BJ (cell line): ENCODE measurements around the gene TRIM71. TPM values are rescaled to one million over a fixed set of nuclear protein-coding genes. Genes with fewer than 3 reads are reported as not detected.

Experiments used
- CTCF ChIA-PET: fragments of 350-600 bp; formaldehyde crosslinking; extraction: SDS; loops from one replicate; lab custom pipeline; 2021; ENCODE audit warnings: antibody characterized with exemption, inconsistent platforms; lab: Yijun Ruan, JAX
- POLR2A ChIA-PET: fragments of 300-600 bp; sonication (Branson Sonifier 250); formaldehyde crosslinking; extraction: SDS; loops from one replicate; lab custom pipeline; 2021; ENCODE audit warnings: antibody characterized with exemption; lab: Charles Lee
- DNase-seq: peaks from one replicate; pipeline ENCODE4 v3.0.0-alpha.2; 2011; ENCODE audit warnings: low read depth
- H3K27me3 ChIP-seq: 2 replicates; pipeline ENCODE4 v1.6.0; 2011; ENCODE audit warnings: low read length; ENCODE audit not compliant: control insufficient read depth, insufficient read depth
- H3K36me3 ChIP-seq: 2 replicates; pipeline ENCODE4 v1.5.1; 2011; ENCODE audit warnings: low read length; ENCODE audit not compliant: control insufficient read depth, insufficient read depth
- H3K4me3 ChIP-seq: 2 replicates; pipeline ENCODE4 v1.5.1; 2011; ENCODE audit warnings: low read depth, mild to moderate bottlenecking, control low read depth, low read length
- polyA plus RNA-seq: library from polyadenylated mRNA; depleted of rRNA; stranded (reverse); fragments of >200 nt; gene quantifications from 2 replicates; pipeline ENCODE4 v1.2.3, GENCODE V29; 2011
- TF ChIP-seq, protein P1 (sequence below): IDR thresholded peaks from 2 replicates; pipeline ENCODE4 v1.5.1; 2011; ENCODE audit warnings: low read depth, mild to moderate bottlenecking, control low read depth, inconsistent platforms, low read length, moderate library complexity; ENCODE audit not compliant: insufficient read depth

TRIM71 gene
- polyA plus RNA-seq, 1 experiment: not detected

DNA sequence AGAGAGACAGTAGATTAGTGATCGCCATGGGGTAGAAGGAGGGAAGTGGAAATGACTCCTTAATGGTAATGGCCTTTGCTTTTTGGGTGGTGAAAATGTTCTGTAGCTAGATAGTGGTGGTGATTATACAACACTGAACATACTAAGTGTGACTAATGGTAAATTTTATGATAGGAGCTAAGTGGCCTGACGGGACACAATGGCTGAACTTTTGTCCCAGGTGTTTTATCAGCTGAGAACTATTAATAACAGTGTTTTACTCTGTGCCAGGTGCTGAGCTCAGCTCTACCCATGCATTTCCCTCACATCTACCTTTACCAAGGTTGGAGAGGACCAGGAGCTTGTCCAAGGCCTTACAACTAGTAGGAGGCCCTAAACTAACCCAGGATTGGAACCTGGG, 66.8 kb downstream of the TRIM71 start:
- Histone ChIP-seq H3K4me3 (no peak overlapping the region), H3K27me3 (no peaks in the 10 kb centered on the region; the same call in 1 of the 2 replicates), H3K36me3 (no peaks in the 10 kb centered on the region)
- no peak for DNase-seq
- CTCF ChIA-PET: interaction anchor here (1.2 kb wide), 1 partner anchor 11 kb away, joined by 4 read pairs; no protein-coding TSS in a partner anchor
- TF ChIP-seq, protein P1, sequence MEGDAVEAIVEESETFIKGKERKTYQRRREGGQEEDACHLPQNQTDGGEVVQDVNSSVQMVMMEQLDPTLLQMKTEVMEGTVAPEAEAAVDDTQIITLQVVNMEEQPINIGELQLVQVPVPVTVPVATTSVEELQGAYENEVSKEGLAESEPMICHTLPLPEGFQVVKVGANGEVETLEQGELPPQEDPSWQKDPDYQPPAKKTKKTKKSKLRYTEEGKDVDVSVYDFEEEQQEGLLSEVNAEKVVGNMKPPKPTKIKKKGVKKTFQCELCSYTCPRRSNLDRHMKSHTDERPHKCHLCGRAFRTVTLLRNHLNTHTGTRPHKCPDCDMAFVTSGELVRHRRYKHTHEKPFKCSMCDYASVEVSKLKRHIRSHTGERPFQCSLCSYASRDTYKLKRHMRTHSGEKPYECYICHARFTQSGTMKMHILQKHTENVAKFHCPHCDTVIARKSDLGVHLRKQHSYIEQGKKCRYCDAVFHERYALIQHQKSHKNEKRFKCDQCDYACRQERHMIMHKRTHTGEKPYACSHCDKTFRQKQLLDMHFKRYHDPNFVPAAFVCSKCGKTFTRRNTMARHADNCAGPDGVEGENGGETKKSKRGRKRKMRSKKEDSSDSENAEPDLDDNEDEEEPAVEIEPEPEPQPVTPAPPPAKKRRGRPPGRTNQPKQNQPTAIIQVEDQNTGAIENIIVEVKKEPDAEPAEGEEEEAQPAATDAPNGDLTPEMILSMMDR: no peak
- POLR2A ChIA-PET: no interaction called here

DNA sequence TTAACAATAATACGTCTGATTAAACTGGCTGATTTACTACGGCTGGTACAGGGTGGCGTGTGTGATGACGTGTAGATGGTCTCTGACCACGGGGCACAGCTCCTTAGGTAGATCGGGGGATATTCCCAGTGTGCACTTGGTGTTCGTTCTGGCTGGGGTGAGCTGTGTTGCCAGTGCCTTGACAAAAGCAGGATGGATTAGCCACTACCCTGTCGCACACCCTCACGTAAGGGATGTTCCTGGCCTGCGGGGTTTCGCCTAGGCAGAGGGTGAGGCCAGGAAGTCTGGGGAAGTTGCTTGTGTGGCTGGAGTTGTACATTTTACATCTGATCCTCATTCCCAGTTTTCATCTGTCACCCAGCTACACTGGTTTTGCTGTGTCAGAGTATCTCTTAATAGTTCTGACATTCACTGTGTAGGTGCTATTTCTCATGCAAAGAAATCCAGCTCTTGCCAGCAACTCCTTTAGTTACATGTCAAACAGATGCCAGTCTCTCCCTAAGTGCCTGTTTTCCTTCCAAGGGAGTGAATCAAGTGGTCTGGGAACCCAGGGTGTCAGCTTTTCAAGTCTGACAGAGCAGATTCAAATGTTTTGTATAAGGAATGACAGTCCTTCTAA, 67.6 kb downstream of the TRIM71 start:
- Histone ChIP-seq H3K27me3 (no peaks in the 10 kb centered on the region; the same call in 1 of the 2 replicates), H3K36me3 (no peaks in the 10 kb centered on the region), H3K4me3 (no peak overlapping the region)
- no peak for DNase-seq
- CTCF ChIA-PET: interaction anchor here (1.2 kb wide), 1 partner anchor 12 kb away, joined by 4 read pairs; no protein-coding TSS in a partner anchor
- POLR2A ChIA-PET: interaction anchor here (0.6 kb wide), 1 partner anchor 139 kb away, joined by 4 read pairs; no protein-coding TSS in a partner anchor
- TF ChIP-seq, protein P1: no peak

DNA sequence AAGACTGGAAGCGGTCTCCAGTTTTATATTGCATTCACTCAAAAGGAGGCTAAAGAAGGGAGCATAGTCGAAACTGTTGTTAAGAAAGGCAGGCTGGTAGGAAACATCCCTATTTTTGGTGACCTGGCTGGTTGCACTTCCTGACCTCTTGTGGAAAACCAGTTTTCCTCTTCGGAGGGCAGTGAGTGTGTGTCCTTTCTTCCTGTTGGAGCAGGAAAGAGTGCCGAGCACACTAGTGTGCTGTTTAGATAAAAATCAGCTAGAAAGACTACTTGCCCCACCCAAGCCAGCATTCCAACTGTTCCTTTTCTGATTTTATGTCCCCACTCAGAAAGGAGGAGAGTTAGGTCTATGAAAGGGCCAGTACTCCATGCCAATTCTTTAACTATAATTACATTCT, 68.5 kb downstream of the TRIM71 start:
- TF ChIP-seq, protein P1: no peak
- no peak for DNase-seq

GRCh38 chr3:32886911-32887310, 69.1 kb downstream of the TRIM71 start:
- CTCF ChIA-PET: no interaction called here
- TF ChIP-seq, protein P1: no peak

More for the DNA sequence above, 68.5 kb downstream of the TRIM71 start:
- CTCF ChIA-PET: no interaction called here
- Histone ChIP-seq H3K27me3 (no peaks in the 10 kb centered on the region; the same call in 1 of the 2 replicates), H3K4me3 (no peak overlapping the region), H3K36me3 (no peaks in the 10 kb centered on the region)
- POLR2A ChIA-PET: no interaction called here

DNA sequence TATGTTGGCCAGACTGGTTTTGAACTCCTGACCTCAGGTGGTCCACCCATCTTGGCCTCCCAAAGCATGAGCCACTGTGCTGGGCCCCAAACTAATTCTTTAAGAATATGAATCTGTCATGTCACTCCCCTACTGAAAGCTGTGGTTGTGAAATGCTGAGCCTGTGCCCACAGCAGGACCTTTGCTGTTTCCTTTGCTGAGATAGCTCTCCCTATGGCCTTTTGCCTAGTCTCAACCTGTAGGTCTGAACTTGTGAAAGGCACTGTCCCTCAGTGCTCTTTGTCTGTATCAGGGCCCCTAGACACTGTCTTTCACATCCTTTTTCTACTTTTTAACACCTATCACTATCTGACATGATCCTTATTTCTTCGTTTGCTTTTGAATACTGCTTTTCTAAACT, 70.9 kb downstream of the TRIM71 start:
- H3K36me3 ChIP-seq: no peaks in the 10 kb centered on the region
- POLR2A ChIA-PET: no interaction called here
- no peak for DNase-seq
- TF ChIP-seq, protein P1: no peak
- CTCF ChIA-PET: interaction anchor here (0.6 to 1.3 kb wide), 2 partner anchors 71 to 782 kb away, joined by 3 read pairs; partner anchors contain the start of gene GPD1L
- no peak overlapping the region for H3K4me3 ChIP-seq
- H3K27me3 ChIP-seq: peaks cover 7% of the 10 kb centered on the region

More at GRCh38 chr3:32886911-32887310, 69.1 kb downstream of the TRIM71 start:
- Histone ChIP-seq H3K36me3 (no peaks in the 10 kb centered on the region), H3K27me3 (no peaks in the 10 kb centered on the region; the same call in 1 of the 2 replicates), H3K4me3 (no peak overlapping the region)
- POLR2A ChIA-PET: no interaction called here
- DNase-seq: no peak
